NCI-H146 treated with DMSO at 0.1 percent for 48 hours (cell line): ENCODE results near the gene EDIL3.

ENCODE experiments used
- DNase-seq: peaks from one replicate; lab custom pipeline; 2025; ENCODE audit not compliant: unreplicated experiment; lab: John Stamatoyannopoulos, UW

EDIL3 gene

GRCh38 chr5:83919071-83920041, 465.3 kb downstream of the EDIL3 start:
- no peak for DNase-seq

DNA sequence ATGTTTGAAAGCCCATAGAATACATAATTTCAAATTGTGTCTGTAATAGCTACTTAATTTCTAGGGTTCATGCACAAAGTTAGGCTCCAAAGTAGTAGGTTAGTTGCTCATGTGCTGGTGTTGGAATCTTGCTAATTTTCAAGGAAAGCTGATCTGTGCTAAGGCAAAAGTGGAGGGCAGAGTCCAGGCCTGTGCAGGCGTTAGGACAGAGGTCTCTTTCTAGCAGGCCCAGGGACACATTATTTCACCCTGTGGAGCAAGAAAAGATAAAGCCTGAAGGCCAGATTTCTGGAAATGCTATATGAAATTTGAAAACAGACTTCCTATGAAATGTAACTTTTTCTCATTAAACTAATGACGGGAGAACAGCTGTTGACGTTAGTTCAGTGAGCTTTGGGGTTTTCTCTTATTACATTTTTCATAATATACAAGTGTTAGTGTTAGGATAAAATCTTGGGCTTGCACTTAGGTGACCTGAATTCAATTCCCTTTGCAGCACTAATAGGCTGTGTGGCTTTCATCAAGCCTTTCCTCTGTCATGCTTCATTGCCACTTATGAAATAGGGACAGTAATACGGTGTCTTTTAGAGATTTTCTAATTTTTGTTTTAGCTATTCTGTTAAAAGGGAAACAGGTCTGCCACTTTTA, 467.3 kb downstream of the EDIL3 start:
- DNase-seq, result no peak

DNA sequence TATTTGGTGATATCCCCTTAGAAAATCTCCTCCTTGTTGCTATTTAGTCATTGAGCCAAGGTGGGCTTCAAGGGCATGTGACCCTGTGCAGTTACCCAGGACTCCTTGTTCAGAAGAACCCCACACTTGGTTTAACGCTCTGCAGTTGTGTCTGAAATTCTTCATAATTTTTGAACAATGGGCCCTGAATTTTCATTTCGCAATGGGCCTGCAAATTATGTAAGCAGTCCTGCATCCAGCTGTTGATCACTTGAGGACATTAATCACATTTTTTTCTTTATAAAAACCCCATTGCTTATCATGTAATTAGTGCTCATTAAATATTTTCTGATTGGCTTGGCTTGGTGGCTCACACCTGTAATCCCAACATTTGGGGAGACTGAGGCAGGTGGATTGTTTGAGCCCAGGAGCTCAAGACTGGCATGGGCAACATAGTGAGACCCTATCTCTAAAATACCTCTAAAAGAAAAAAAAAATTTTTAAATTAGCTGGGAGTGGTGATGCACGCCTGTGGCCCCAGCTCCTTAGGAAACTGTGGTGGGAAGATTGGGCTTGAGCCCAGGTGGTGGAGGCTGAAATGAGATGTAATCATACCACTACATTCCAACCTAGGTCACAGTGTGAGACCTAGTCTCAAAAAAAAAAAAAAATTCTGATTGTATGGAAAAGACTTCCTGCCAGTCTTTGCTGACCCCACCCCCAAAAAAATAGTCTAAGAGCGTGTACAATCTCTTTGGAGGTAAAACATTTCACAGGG, 469.8 kb downstream of the EDIL3 start:
- DNase-seq, result no peak

- no peak for DNase-seq
These were observed 470.5 kb downstream of the EDIL3 start for GRCh38 chr5:83914199-83914598.

DNA sequence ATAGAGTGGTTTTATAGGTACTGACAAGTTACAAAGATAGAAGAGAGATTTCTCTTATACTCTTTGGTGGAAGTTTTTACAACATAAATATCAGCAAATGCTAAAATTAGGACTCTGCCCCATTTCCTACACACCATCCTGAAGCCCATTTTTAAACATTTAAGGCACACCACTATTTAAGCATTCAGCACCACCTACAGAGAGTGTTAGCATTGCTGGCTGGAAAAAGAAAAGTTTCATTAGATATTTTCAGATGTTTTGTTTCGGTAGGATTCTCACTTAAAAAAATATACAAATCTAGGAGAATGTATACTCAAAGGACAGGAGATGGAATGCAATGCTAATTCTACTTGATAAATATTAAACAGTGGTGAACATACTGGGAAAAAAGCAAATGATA, 471.1 kb downstream of the EDIL3 start:
- DNase-seq, result no peak

GRCh38 chr5:83911367-83911919, 473.2 kb downstream of the EDIL3 start:
- peak; percentile 35 for DNase-seq

- no peak for DNase-seq
These were observed 484.4 kb downstream of the EDIL3 start for GRCh38 chr5:83900306-83900705.

GRCh38 chr5:83899326-83899970, 485.2 kb downstream of the EDIL3 start:
- no peak for DNase-seq

GRCh38 chr5:83895860-83896259, 488.8 kb downstream of the EDIL3 start:
- DNase-seq, result no peak

GRCh38 chr5:83891261-83891660, 493.4 kb downstream of the EDIL3 start:
- DNase-seq, result no peak
